ENCODE results near the gene ADH1C. TPM values are rescaled to one million over a fixed set of nuclear protein-coding genes. Genes with fewer than 3 reads are reported as not detected.
"Not testable (repeated sequence)": the region's sequence is repeated elsewhere in the genome, so short reads cannot be mapped to it uniquely, and the experiment has no call there.

Gene ADH1C
- total RNA-seq, 4 donors from 2014 or later = 0.68 to 1.2 TPM; not detected in 2

DNA sequence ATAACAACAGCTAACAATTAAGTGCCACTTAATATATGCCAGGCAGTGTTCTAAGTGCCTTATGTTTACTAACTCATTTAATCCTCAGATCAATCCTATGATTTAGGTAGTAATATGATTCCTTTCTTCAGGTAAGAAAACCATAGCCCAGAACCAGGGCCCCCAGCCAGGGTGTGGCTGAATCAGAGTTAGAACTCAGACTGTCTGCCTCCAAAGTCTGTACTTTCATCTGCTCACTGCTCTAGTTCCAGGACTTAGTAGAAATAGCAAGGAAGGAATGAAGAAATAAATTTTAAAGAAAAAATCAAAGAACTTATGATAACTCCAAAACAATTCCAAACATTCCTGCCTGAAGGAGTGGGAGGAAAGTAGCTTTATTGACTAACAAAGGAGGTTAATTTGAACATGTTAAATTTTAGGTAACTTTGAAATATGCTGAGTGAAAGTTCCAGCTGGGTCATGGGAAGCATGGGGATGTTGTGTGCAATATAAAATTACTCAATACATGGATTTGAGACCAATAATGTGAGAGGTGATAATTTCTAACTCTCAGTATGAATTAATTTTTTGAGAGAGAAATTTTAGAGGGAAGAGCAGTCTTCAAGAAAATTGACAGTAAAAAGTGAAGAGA, 8.8 kb upstream of the ADH1C start:
- no peak for DNase-seq (ENCODE audit: low spot score in 2 of 2)
- TF ChIP-seq POLR2A (IDR thresholded peaks at IDR 0.05) = no peak
- H3K4me3 ChIP-seq (ENCODE audit: low read depth, poor library complexity, severe bottlenecking) = no peak overlapping the region
- intact Hi-C loops (cut with DNase I; ENCODE audit: low total_unique reads) = no loop called here

- 88 to 94% methylated on average over 21 to 27 of the region's 27 CpGs for WGBS, 2 donors
- H3K4me3 ChIP-seq (ENCODE audit: low read depth, poor library complexity, severe bottlenecking) = no peak overlapping the region
- intact Hi-C loops (cut with DNase I; ENCODE audit: low total_unique reads) = no loop called here
- TF ChIP-seq, protein P1, sequence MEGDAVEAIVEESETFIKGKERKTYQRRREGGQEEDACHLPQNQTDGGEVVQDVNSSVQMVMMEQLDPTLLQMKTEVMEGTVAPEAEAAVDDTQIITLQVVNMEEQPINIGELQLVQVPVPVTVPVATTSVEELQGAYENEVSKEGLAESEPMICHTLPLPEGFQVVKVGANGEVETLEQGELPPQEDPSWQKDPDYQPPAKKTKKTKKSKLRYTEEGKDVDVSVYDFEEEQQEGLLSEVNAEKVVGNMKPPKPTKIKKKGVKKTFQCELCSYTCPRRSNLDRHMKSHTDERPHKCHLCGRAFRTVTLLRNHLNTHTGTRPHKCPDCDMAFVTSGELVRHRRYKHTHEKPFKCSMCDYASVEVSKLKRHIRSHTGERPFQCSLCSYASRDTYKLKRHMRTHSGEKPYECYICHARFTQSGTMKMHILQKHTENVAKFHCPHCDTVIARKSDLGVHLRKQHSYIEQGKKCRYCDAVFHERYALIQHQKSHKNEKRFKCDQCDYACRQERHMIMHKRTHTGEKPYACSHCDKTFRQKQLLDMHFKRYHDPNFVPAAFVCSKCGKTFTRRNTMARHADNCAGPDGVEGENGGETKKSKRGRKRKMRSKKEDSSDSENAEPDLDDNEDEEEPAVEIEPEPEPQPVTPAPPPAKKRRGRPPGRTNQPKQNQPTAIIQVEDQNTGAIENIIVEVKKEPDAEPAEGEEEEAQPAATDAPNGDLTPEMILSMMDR (IDR thresholded peaks at IDR 0.05) = no peak
- no peak for TF ChIP-seq POLR2A (IDR thresholded peaks at IDR 0.05)
- DNase-seq (ENCODE audit: low spot score in 2 of 2) = no peak
Observed at GRCh38 chr4:99359480-99360204, 7.1 kb upstream of the ADH1C start.

DNA sequence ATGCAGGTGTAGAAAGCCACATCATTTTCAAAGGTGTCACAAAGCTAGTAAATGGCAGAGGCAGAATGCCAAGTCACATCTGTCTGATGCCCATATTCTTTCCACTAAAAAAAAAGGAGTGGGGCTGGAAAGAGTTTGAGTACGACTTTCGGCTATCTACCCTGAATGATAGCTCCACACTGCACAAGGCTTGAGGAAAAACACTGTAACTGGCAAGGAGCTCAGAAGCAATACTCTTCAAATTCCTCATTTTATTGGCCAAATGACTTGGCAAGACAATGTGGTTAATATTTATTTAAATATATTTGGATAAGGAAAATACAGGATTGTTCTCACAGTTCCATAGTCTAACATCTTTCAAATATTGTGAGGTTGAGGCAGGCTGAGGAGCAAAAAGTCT, 5.4 kb upstream of the ADH1C start:
- intact Hi-C loops (cut with DNase I; ENCODE audit: low total_unique reads) = no loop called here
- WGBS, 2 donors = 64 to 72% methylated on average over 2 of the region's 2 CpGs
- TF ChIP-seq POLR2A (IDR thresholded peaks at IDR 0.05) = no peak
- TF ChIP-seq, protein P1 (IDR thresholded peaks at IDR 0.05) = no peak
- DNase-seq (ENCODE audit: low spot score in 2 of 2) = no peak
- no peak overlapping the region for H3K4me3 ChIP-seq (ENCODE audit: low read depth, poor library complexity, severe bottlenecking)

DNA sequence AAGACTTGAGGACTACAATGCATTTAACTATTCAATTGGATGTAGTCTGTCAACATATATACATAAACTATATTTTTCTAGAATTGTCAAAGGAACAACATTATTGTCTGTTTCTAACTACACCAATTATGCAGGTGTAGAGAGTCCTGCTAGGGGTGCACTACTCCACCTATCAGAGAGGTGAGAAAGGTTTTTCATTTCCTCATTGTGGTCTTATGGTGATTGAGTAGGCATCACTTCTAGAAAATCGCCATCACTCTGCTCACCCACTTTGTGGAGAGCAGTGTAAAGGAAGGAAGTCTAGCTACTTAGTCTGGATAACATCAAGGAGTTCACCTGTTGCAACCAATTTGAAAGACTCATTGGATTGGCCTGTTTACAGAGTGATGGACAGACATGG, 4.4 kb upstream of the ADH1C start:
- no peak for DNase-seq (ENCODE audit: low spot score in 2 of 2)
- TF ChIP-seq, protein P1 (IDR thresholded peaks at IDR 0.05) = no peak
- no peak for TF ChIP-seq POLR2A (IDR thresholded peaks at IDR 0.05)
- no peak overlapping the region for H3K4me3 ChIP-seq (ENCODE audit: low read depth, poor library complexity, severe bottlenecking)
- intact Hi-C loops (cut with DNase I; ENCODE audit: low total_unique reads) = no loop called here
- WGBS, 2 donors = 85 to 94% methylated on average over 1 of the region's 1 CpG

DNA sequence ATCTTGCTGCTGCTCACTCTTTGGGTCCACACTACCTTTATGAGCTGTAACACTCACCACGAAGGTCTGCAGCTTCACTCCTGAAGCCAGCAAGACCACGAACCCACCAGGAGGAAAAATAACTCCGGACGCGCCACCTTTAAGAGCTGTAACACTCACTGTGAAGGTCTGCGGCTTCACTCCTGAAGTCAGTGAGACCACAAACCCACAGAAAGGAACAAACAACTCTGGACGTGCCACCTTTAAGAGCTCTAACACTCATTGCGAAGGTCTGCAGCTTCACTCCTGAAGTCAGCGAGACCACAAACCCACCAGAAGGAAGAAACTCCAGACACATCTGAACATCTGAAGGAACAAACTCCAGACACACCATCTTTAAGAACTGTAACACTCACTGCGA, 3.6 kb upstream of the ADH1C start:
- H3K4me3 ChIP-seq (ENCODE audit: low read depth, poor library complexity, severe bottlenecking); DNase-seq (ENCODE audit: low spot score in 2 of 2); intact Hi-C loops (cut with DNase I; ENCODE audit: low total_unique reads): not testable (repeated sequence)
- 76% methylated on average over 10 of the region's 10 CpGs for WGBS, 2 donors

DNA sequence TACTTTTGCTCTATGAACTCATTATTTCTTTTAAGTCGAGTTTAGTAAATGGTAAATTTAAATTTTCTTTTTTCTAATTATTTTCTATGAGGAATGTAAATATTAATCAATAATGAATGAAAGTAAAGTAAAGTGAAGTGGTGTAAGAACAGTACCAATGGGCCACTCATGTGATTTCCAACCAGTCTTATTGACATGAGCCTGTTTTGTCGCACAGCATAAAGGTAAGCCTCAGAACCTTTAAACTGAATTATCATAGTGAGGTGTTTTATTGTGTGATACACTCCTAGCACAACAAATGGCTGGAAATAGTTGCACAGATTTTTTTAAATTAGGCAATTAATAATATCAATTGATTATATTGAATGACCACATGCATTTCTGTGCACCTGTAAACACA, 1.1 kb downstream of the ADH1C start:
- TF ChIP-seq, protein P1 (IDR thresholded peaks at IDR 0.05) = no peak
- no peak for TF ChIP-seq POLR2A (IDR thresholded peaks at IDR 0.05)
- intact Hi-C loops (cut with DNase I; ENCODE audit: low total_unique reads) = no loop called here
- no peak overlapping the region for H3K4me3 ChIP-seq (ENCODE audit: low read depth, poor library complexity, severe bottlenecking)
- 90 to 91% methylated on average over 2 of the region's 2 CpGs for WGBS, 2 donors
- no peak for DNase-seq (ENCODE audit: low spot score in 2 of 2)

GRCh38 chr4:99349338-99349737, 3.2 kb downstream of the ADH1C start:
- TF ChIP-seq, protein P1 (IDR thresholded peaks at IDR 0.05) = no peak
- TF ChIP-seq POLR2A (IDR thresholded peaks at IDR 0.05) = no peak
- intact Hi-C loops (cut with DNase I; ENCODE audit: low total_unique reads) = no loop called here
- no peak overlapping the region for H3K4me3 ChIP-seq (ENCODE audit: low read depth, poor library complexity, severe bottlenecking)
- no peak for DNase-seq (ENCODE audit: low spot score in 2 of 2)

GRCh38 chr4:99342624-99343023, 9.9 kb downstream of the ADH1C start:
- 87 to 94% methylated on average over 7 of the region's 7 CpGs for WGBS, 2 donors
- DNase-seq (ENCODE audit: low spot score in 2 of 2); H3K4me3 ChIP-seq (ENCODE audit: low read depth, poor library complexity, severe bottlenecking); intact Hi-C loops (cut with DNase I; ENCODE audit: low total_unique reads): not testable (repeated sequence)

All from lower leg skin (tissue), 4 donors.